ENCODE results near the gene KSR2.

The KSR2 gene

GRCh38 chr12:117844114-117844830 is 124.5 kb downstream of the KSR2 start:
- Histone ChIP-seq H3K4me2 (ENCODE audit: low read length) (no peak overlapping the region), H3F3A (ENCODE audit: insufficient read depth, low read length) (no peaks in the 10 kb centered on the region), H3K9ac (ENCODE audit: low read length) (no peak overlapping the region), H3K27me3 (ENCODE audit: insufficient read depth, low read length) (no peaks in the 10 kb centered on the region), H3K4me1 (ENCODE audit: insufficient read depth, low read length, severe bottlenecking) (no peaks in the 10 kb centered on the region), H3K79me2 (ENCODE audit: insufficient read depth, low read length) (no peaks in the 10 kb centered on the region), H3K27ac (ENCODE audit: low read depth, low read length, poor library complexity, severe bottlenecking) (no peak overlapping the region), H4K20me1 (ENCODE audit: insufficient read depth, low read length) (no peaks in the 10 kb centered on the region), H3K36me3 (ENCODE audit: insufficient read depth, low read length) (no peaks in the 10 kb centered on the region; the same call in 1 of the 2 replicates), H3K9me3 (ENCODE audit: low read length) (0 out of 2 replicates have a peak, but pooled peaks cover 2% of the 10 kb centered on the region), H3K9me2 (ENCODE audit: low read depth, low read length) (no peaks in the 10 kb centered on the region), H3K4me3 (ENCODE audit: low read depth, low read length, poor library complexity, severe bottlenecking) (no peak overlapping the region), H2AFZ (ENCODE audit: low read length) (no peak overlapping the region)
- no peak for TF ChIP-seq EZH2 (IDR thresholded peaks at IDR 0.05; ENCODE audit: borderline replicate concordance, low read length)

GRCh38 chr12:117842630-117843029 is 126.2 kb downstream of the KSR2 start:
- Histone ChIP-seq H3K9ac (ENCODE audit: low read length) (no peak overlapping the region), H3K27ac (ENCODE audit: low read depth, low read length, poor library complexity, severe bottlenecking) (no peak overlapping the region), H3K9me2 (ENCODE audit: low read depth, low read length) (no peaks in the 10 kb centered on the region), H3F3A (ENCODE audit: insufficient read depth, low read length) (no peaks in the 10 kb centered on the region), H3K79me2 (ENCODE audit: insufficient read depth, low read length) (no peaks in the 10 kb centered on the region), H3K27me3 (ENCODE audit: insufficient read depth, low read length) (no peaks in the 10 kb centered on the region), H3K4me3 (ENCODE audit: low read depth, low read length, poor library complexity, severe bottlenecking) (no peak overlapping the region), H3K4me2 (ENCODE audit: low read length) (no peak overlapping the region), H3K4me1 (ENCODE audit: insufficient read depth, low read length, severe bottlenecking) (no peaks in the 10 kb centered on the region), H2AFZ (ENCODE audit: low read length) (no peak overlapping the region), H3K9me3 (ENCODE audit: low read length) (0 out of 2 replicates have a peak, but pooled peaks cover 2% of the 10 kb centered on the region), H3K36me3 (ENCODE audit: insufficient read depth, low read length) (no peaks in the 10 kb centered on the region; the same call in 1 of the 2 replicates), H4K20me1 (ENCODE audit: insufficient read depth, low read length) (no peaks in the 10 kb centered on the region)
- no peak for TF ChIP-seq EZH2 (IDR thresholded peaks at IDR 0.05; ENCODE audit: borderline replicate concordance, low read length)
- no peak for TF ChIP-seq CTCF (IDR thresholded peaks at IDR 0.05; ENCODE audit: low read length)

- no peaks in the 10 kb centered on the region for H3K27me3 ChIP-seq (ENCODE audit: insufficient read depth, low read length)
- no peak for TF ChIP-seq EZH2 (IDR thresholded peaks at IDR 0.05; ENCODE audit: borderline replicate concordance, low read length)
- no peaks in the 10 kb centered on the region for H4K20me1 ChIP-seq (ENCODE audit: insufficient read depth, low read length)
Measured at GRCh38 chr12:117842220-117842619, 126.6 kb downstream of the KSR2 start.

GRCh38 chr12:117837737-117838050 is 131.1 kb downstream of the KSR2 start:
- Histone ChIP-seq H3K27ac (ENCODE audit: low read depth, low read length, poor library complexity, severe bottlenecking) (no peak overlapping the region), H3K27me3 (ENCODE audit: insufficient read depth, low read length) (no peaks in the 10 kb centered on the region), H3K4me2 (ENCODE audit: low read length) (no peak overlapping the region)

More at GRCh38 chr12:117842220-117842619, 126.6 kb downstream of the KSR2 start:
- no peak overlapping the region for H3K27ac ChIP-seq (ENCODE audit: low read depth, low read length, poor library complexity, severe bottlenecking)
- no peaks in the 10 kb centered on the region for H3K79me2 ChIP-seq (ENCODE audit: insufficient read depth, low read length)
- H3K9ac ChIP-seq (ENCODE audit: low read length): no peak overlapping the region
- H3F3A ChIP-seq (ENCODE audit: insufficient read depth, low read length): no peaks in the 10 kb centered on the region
- no peaks in the 10 kb centered on the region for H3K4me1 ChIP-seq (ENCODE audit: insufficient read depth, low read length, severe bottlenecking)
- no peak overlapping the region for H2AFZ ChIP-seq (ENCODE audit: low read length)
- H3K9me2 ChIP-seq (ENCODE audit: low read depth, low read length): no peaks in the 10 kb centered on the region
- H3K36me3 ChIP-seq (ENCODE audit: insufficient read depth, low read length): no peaks in the 10 kb centered on the region; the same call in 1 of the 2 replicates
- 0 out of 2 replicates have a peak, but pooled peaks cover 2% of the 10 kb centered on the region for H3K9me3 ChIP-seq (ENCODE audit: low read length)
- no peak overlapping the region for H3K4me3 ChIP-seq (ENCODE audit: low read depth, low read length, poor library complexity, severe bottlenecking)
- no peak overlapping the region for H3K4me2 ChIP-seq (ENCODE audit: low read length)

More at GRCh38 chr12:117837737-117838050, 131.1 kb downstream of the KSR2 start:
- no peaks in the 10 kb centered on the region for H3K4me1 ChIP-seq (ENCODE audit: insufficient read depth, low read length, severe bottlenecking)
- H3K9me2 ChIP-seq (ENCODE audit: low read depth, low read length): no peaks in the 10 kb centered on the region
- no peak overlapping the region for H3K4me3 ChIP-seq (ENCODE audit: low read depth, low read length, poor library complexity, severe bottlenecking)
- no peaks in the 10 kb centered on the region for H3F3A ChIP-seq (ENCODE audit: insufficient read depth, low read length)
- no peaks in the 10 kb centered on the region for H3K36me3 ChIP-seq (ENCODE audit: insufficient read depth, low read length)
- H3K79me2 ChIP-seq (ENCODE audit: insufficient read depth, low read length): no peaks in the 10 kb centered on the region
- H3K9me3 ChIP-seq (ENCODE audit: low read length): no peaks in the 10 kb centered on the region
- TF ChIP-seq CTCF (IDR thresholded peaks at IDR 0.05; ENCODE audit: low read length) (no peak), EZH2 (IDR thresholded peaks at IDR 0.05; ENCODE audit: borderline replicate concordance, low read length) (no peak)
- no peak overlapping the region for H2AFZ ChIP-seq (ENCODE audit: low read length)
- H4K20me1 ChIP-seq (ENCODE audit: insufficient read depth, low read length): no peaks in the 10 kb centered on the region
- no peak overlapping the region for H3K9ac ChIP-seq (ENCODE audit: low read length)
